GM21367 (cell line): ENCODE data around the gene MPIG6B.
"Not testable (repeated sequence)": the region's sequence is repeated elsewhere in the genome, so short reads cannot be mapped to it uniquely, and the experiment has no call there.

Experiments
- ATAC-seq: cut with Tn5 transposase; IDR thresholded peaks from one replicate; pipeline ENCODE4 v1.9.1; 2021; ENCODE audit not compliant: unreplicated experiment

MPIG6B gene

GRCh38 chr6:31700740-31701401 is 22.3 kb upstream of the MPIG6B start:
- no peak for ATAC-seq

GRCh38 chr6:31701666-31702404 is 21.3 kb upstream of the MPIG6B start:
- no peak for ATAC-seq

GRCh38 chr6:31702405-31702818 is 20.8 kb upstream of the MPIG6B start:
- no peak for ATAC-seq

- ATAC-seq = peak; percentile 70
Observed at GRCh38 chr6:31702819-31703716, 20.1 kb upstream of the MPIG6B start, which contains the start of gene ABHD16A. Gene ABHD16A (minus strand): TSS chr6:31703324. CDS start chr6:31703281, 43 bp downstream.

GRCh38 chr6:31705931-31706330 is 17.2 kb upstream of the MPIG6B start:
- ATAC-seq = no peak

GRCh38 chr6:31706599-31706998 is 16.6 kb upstream of the MPIG6B start, which contains the start of gene LY6G6F:
Gene LY6G6F (plus strand): TSS chr6:31706866. CDS start chr6:31706907, 41 bp downstream.
- ATAC-seq = no peak

- ATAC-seq = no peak
Observed at GRCh38 chr6:31707701-31708100, 15.5 kb upstream of the MPIG6B start.

- ATAC-seq = no peak
Observed at GRCh38 chr6:31708224-31708623, 14.9 kb upstream of the MPIG6B start.

GRCh38 chr6:31709157-31709556 is 14.0 kb upstream of the MPIG6B start:
- ATAC-seq = not testable (repeated sequence)

GRCh38 chr6:31710523-31711219 is 12.5 kb upstream of the MPIG6B start:
- no peak for ATAC-seq

- no peak for ATAC-seq
Observed at GRCh38 chr6:31711233-31711632, 11.9 kb upstream of the MPIG6B start.

GRCh38 chr6:31712296-31712695 is 10.9 kb upstream of the MPIG6B start:
- no peak for ATAC-seq

- no peak for ATAC-seq
Observed at GRCh38 chr6:31713465-31713864, 9.7 kb upstream of the MPIG6B start.

GRCh38 chr6:31713991-31714684 is 9.0 kb upstream of the MPIG6B start:
- ATAC-seq = no peak

GRCh38 chr6:31715022-31715958 is 7.9 kb upstream of the MPIG6B start, which contains the start of gene LY6G6D:
Gene LY6G6D (plus strand): TSS chr6:31715348. CDS start chr6:31715356, 8 bp downstream.
- ATAC-seq = no peak

GRCh38 chr6:31717499-31718222 is 5.5 kb upstream of the MPIG6B start:
- ATAC-seq = no peak

GRCh38 chr6:31718265-31718664 is 4.9 kb upstream of the MPIG6B start:
- ATAC-seq = no peak

GRCh38 chr6:31719001-31719400 is 4.2 kb upstream of the MPIG6B start:
- no peak for ATAC-seq
